Transverse colon (tissue), 4 donors: ENCODE data around the gene POLQ. TPM values are rescaled to one million over a fixed set of nuclear protein-coding genes. Genes with fewer than 3 reads are reported as not detected.
"Not testable (repeated sequence)": the region's sequence is repeated elsewhere in the genome, so short reads cannot be mapped to it uniquely, and the experiment has no call there.

ENCODE experiments used
- DNase-seq: peaks from one replicate; pipeline ENCODE4 v3.0.0-alpha.2; 2019
- H3K27ac ChIP-seq, 4 donors: fragments of 200-600 bp; sonication (generic); 2 replicates each; pipeline ENCODE4 v1.5.1; 2016 to 2018; ENCODE audit warnings: inconsistent platforms in 4 of 4
- H3K27me3 ChIP-seq: fragments of 200-600 bp; sonication (generic); 2 replicates; pipeline ENCODE4 v1.5.1; 2017; ENCODE audit warnings: inconsistent platforms
- H3K36me3 ChIP-seq, 4 donors: fragments of 200-600 bp; sonication (generic); 2 replicates each; pipeline ENCODE4 v1.5.1; 2017 to 2019; ENCODE audit warnings: inconsistent platforms in 4 of 4
- H3K4me1 ChIP-seq, 4 donors: fragments of 200-600 bp; sonication (generic); 2 replicates each; pipeline ENCODE4 v1.5.1; 2017 to 2020; ENCODE audit warnings: inconsistent platforms in 4 of 4
- H3K4me3 ChIP-seq, 4 donors: fragments of 200-600 bp; sonication (generic); 1 replicate in 1 of 4; 2 replicates in 3 of 4; pipeline versions ENCODE4 v1.5.1 to v1.6.1; 2017 to 2019; ENCODE audit warnings: inconsistent platforms in 4 of 4
- H3K9me3 ChIP-seq, 2 donors: fragments of 200-600 bp; sonication (generic); 2 replicates each; pipeline ENCODE4 v1.5.1; 2017 to 2019; ENCODE audit warnings: inconsistent platforms in 2 of 2
- CTCF ChIP-seq, 5 experiments: fragments of 200-600 bp in 3 of 5; fragments of 450-650 bp in 2 of 5; sonication (generic) in 3 of 5; IDR thresholded peaks; 1 replicate in 2 of 5; 2 replicates in 3 of 5; pipeline ENCODE4 v1.5.1; 2016 to 2017; ENCODE audit warnings: antibody characterized with exemption in 5 of 5, inconsistent platforms in 3 of 5, mild to moderate bottlenecking in 2 of 5, moderate library complexity in 1 of 5
- EP300 ChIP-seq: sonication (generic); formaldehyde crosslinking; IDR thresholded peaks from one replicate; pipeline ENCODE4 v1.6.1; 2017; ENCODE audit warnings: antibody characterized with exemption, low read depth
- POLR2A ChIP-seq: fragments of 450-650 bp; IDR thresholded peaks from one replicate; pipeline ENCODE4 v1.6.1; 2016; ENCODE audit warnings: antibody characterized with exemption, mild to moderate bottlenecking, moderate library complexity
- POLR2AphosphoS5 ChIP-seq, 3 donors: sonication (generic); formaldehyde crosslinking; IDR thresholded peaks; one replicate each; pipeline ENCODE4 v1.6.1; 2016; ENCODE audit warnings: antibody characterized with exemption in 3 of 3
- WGBS, 2 donors: methylation state at CpG; one replicate each; pipeline ENCODE4 v1.1.5; 2018; ENCODE audit warnings: low coverage in 1 of 2; 5-methylcytosine and 5-hydroxymethylcytosine counted together
- in situ Hi-C, 4 donors: fragments of 200-750 bp; cut with MboI; loops; one replicate each; pipeline versions ENCODE4 v1.15.0 to v1.15.1; 2017; ENCODE audit warnings: low sequenced_read_pairs in 3 of 4, low pct_ligation_motif_present in 1 of 4, low pct_unique_long_range_greater_than_20kb in 1 of 4
- intact Hi-C: fragments of 100-400 bp; cut with DNase I; formaldehyde crosslinking; loops from one replicate; pipeline ENCODE4 v1.15.1; 2023; ENCODE audit warnings: low total_unique reads
- total RNA-seq, 4 donors: library from RNA; depleted of rRNA; stranded (reverse); fragments of >200 nt; gene quantifications; one replicate each; pipeline ENCODE4 v1.1.0, GENCODE V29; 2016

Gene POLQ
- total RNA-seq, 4 donors from 2014 or later, result under 0.01 to 25.1 (median 0.94) TPM

DNA sequence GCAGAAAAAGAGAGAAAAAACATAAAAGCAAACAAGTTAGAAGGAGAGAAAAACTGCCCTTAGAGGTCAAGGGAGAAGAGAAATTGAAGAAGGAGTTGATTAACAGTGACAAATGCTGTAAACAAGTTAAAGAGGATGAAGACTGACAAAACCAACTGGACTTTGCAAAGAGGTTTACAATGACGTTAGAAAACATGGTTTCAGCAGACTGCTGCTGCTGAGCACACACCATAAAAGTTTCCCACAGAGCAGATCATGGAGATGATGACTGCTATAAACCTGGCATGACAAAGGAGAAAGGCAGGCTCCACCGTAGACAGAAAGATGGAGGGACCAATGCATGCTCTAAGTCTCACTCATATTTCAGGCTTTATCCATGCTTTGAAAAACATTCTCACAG is 78.7 kb downstream of the POLQ start:
- no peak overlapping the region for H3K4me3 ChIP-seq
- no peaks in the 10 kb centered on the region for H3K27me3 ChIP-seq
- no peak overlapping the region for H3K27ac ChIP-seq
- 32 to 73% methylated on average over 2 of the region's 2 CpGs for WGBS, 2 donors
- in situ Hi-C loops (no loop called here), intact Hi-C loops (no loop called here)
- DNase-seq, result no peak
- H3K36me3 ChIP-seq, result no peaks in the 10 kb centered on the region
- no peak for TF ChIP-seq POLR2AphosphoS5 (IDR thresholded peaks at IDR 0.05)
- no peak for TF ChIP-seq EP300
- no peak for TF ChIP-seq POLR2A
- no peak for TF ChIP-seq CTCF (IDR thresholded peaks at IDR 0.05)
- no peaks in the 10 kb centered on the region for H3K4me1 ChIP-seq
- H3K9me3 ChIP-seq, result no peaks in the 10 kb centered on the region

- Histone ChIP-seq H3K9me3 (no peaks in the 10 kb centered on the region), H3K27ac (no peak overlapping the region), H3K4me1 (no peaks in the 10 kb centered on the region), H3K4me3 (no peak overlapping the region), H3K36me3 (no peaks in the 10 kb centered on the region), H3K27me3 (no peaks in the 10 kb centered on the region)
- in situ Hi-C loops (no loop called here), intact Hi-C loops (no loop called here)
- TF ChIP-seq POLR2A, result no peak
- no peak for TF ChIP-seq POLR2AphosphoS5 (IDR thresholded peaks at IDR 0.05)
- no peak for TF ChIP-seq EP300
- TF ChIP-seq CTCF (IDR thresholded peaks at IDR 0.05), result no peak
- no peak for DNase-seq
These were observed 82.0 kb downstream of the POLQ start for GRCh38 chr3:121463745-121464144.

- Histone ChIP-seq H3K27me3 (no peaks in the 10 kb centered on the region), H3K4me3 (no peak overlapping the region), H3K9me3 (no peaks in the 10 kb centered on the region), H3K4me1 (no peaks in the 10 kb centered on the region), H3K27ac (no peak overlapping the region), H3K36me3 (no peaks in the 10 kb centered on the region)
- intact Hi-C loops (no loop called here), in situ Hi-C loops (no loop called here)
- TF ChIP-seq EP300 (no peak), POLR2A (no peak), POLR2AphosphoS5 (IDR thresholded peaks at IDR 0.05) (no peak), CTCF (IDR thresholded peaks at IDR 0.05) (no peak)
- 90 to 91% methylated on average over 3 of the region's 3 CpGs for WGBS, 2 donors
- DNase-seq, result no peak
These were observed 83.2 kb downstream of the POLQ start for GRCh38 chr3:121462565-121462964.

GRCh38 chr3:121451752-121452151 is 94.0 kb downstream of the POLQ start:
- WGBS, 2 donors, result 60 to 92% methylated on average over 1 to 12 of the region's 12 CpGs
- H3K4me1 ChIP-seq, intact Hi-C loops, H3K36me3 ChIP-seq, H3K27me3 ChIP-seq, in situ Hi-C loops, H3K9me3 ChIP-seq, H3K27ac ChIP-seq, DNase-seq, H3K4me3 ChIP-seq: not testable (repeated sequence)

GRCh38 chr3:121443456-121443855 is 102.3 kb downstream of the POLQ start:
- intact Hi-C loops, result no loop called here
- H3K36me3 ChIP-seq, result no peaks in the 10 kb centered on the region
- TF ChIP-seq POLR2A (no peak), EP300 (no peak), POLR2AphosphoS5 (IDR thresholded peaks at IDR 0.05) (no peak), CTCF (IDR thresholded peaks at IDR 0.05) (no peak)
- DNase-seq, result no peak
- in situ Hi-C loops, result no loop called here
- H3K27ac ChIP-seq, result no peak overlapping the region
- no peak overlapping the region for H3K4me3 ChIP-seq
- WGBS, 2 donors, result 91 to 100% methylated on average over 1 of the region's 1 CpG
- H3K27me3 ChIP-seq, result no peaks in the 10 kb centered on the region
- H3K4me1 ChIP-seq, result no peaks in the 10 kb centered on the region
- H3K9me3 ChIP-seq, result no peaks in the 10 kb centered on the region
